ENCODE results near the gene BAG5. TPM values are rescaled to one million over a fixed set of nuclear protein-coding genes. Genes with fewer than 3 reads are reported as not detected.

BAG5 gene
- total RNA-seq, 1 donor from 2014 or later: 14.3 TPM

- ATAC-seq (ENCODE audit: poor library complexity): no peak
- DNase-seq: peak; percentile 37
- intact Hi-C loops (cut with DNase I): loop anchor here (10.0 kb wide), 1 partner anchor 121 kb away; no protein-coding TSS in a partner anchor
Measured at GRCh38 chr14:103574104-103574503, 11.6 kb upstream of the BAG5 start.

GRCh38 chr14:103569408-103569807, 7.0 kb upstream of the BAG5 start:
- intact Hi-C loops (cut with DNase I): loop anchor here (10.0 kb wide), 1 partner anchor 345 kb away; no protein-coding TSS in a partner anchor
- peak; percentile 11 for DNase-seq
- ATAC-seq (ENCODE audit: poor library complexity): no peak

GRCh38 chr14:103568952-103569351, 6.5 kb upstream of the BAG5 start:
- DNase-seq (peak; percentile 11), ATAC-seq (ENCODE audit: poor library complexity) (no peak)
- intact Hi-C loops (cut with DNase I): loop anchor here (10.0 kb wide), 1 partner anchor 346 kb away; no protein-coding TSS in a partner anchor

- no peak for ATAC-seq (ENCODE audit: poor library complexity)
- intact Hi-C loops (cut with DNase I): loop anchor here (10.0 kb wide), 1 partner anchor 351 kb away; no protein-coding TSS in a partner anchor
Measured at GRCh38 chr14:103563844-103564505, 1.5 kb upstream of the BAG5 start.

GRCh38 chr14:103563226-103563620, 766 bp upstream of the BAG5 start:
- no peak for ATAC-seq (ENCODE audit: poor library complexity)

More at GRCh38 chr14:103563844-103564505, 1.5 kb upstream of the BAG5 start:
- DNase-seq: peak; percentile 11

GRCh38 chr14:103562179-103562428, 353 bp downstream of the BAG5 start:
- intact Hi-C loops (cut with DNase I): loop anchor here (10.0 kb wide), 1 partner anchor 353 kb away; no protein-coding TSS in a partner anchor
- DNase-seq (peak; percentile 68), ATAC-seq (ENCODE audit: poor library complexity) (no peak)

More at GRCh38 chr14:103563226-103563620, 766 bp upstream of the BAG5 start:
- no peak for DNase-seq
- intact Hi-C loops (cut with DNase I): loop anchor here (10.0 kb wide), 1 partner anchor 352 kb away; no protein-coding TSS in a partner anchor

- intact Hi-C loops (cut with DNase I): loop anchor here (10.0 kb wide), 1 partner anchor 353 kb away; no protein-coding TSS in a partner anchor
- DNase-seq (peak; percentile 39), ATAC-seq (ENCODE audit: poor library complexity) (peak; percentile 33)
Measured at GRCh38 chr14:103561381-103562178, 877 bp downstream of the BAG5 start.

GRCh38 chr14:103560691-103561090, 1.8 kb downstream of the BAG5 start:
- intact Hi-C loops (cut with DNase I): loop anchor here (10.0 kb wide), 1 partner anchor 354 kb away; no protein-coding TSS in a partner anchor
- no peak for ATAC-seq (ENCODE audit: poor library complexity)
- DNase-seq: no peak

- intact Hi-C loops (cut with DNase I): loop anchor here (10.0 kb wide), 1 partner anchor 355 kb away; no protein-coding TSS in a partner anchor
- DNase-seq: no peak
- ATAC-seq (ENCODE audit: poor library complexity): no peak
Measured at GRCh38 chr14:103559766-103560165, 2.7 kb downstream of the BAG5 start.

GRCh38 chr14:103558071-103558882, 4.2 kb downstream of the BAG5 start:
- DNase-seq: peak; percentile 33
- intact Hi-C loops (cut with DNase I): no loop called here
- no peak for ATAC-seq (ENCODE audit: poor library complexity)

- intact Hi-C loops (cut with DNase I): no loop called here
- no peak for ATAC-seq (ENCODE audit: poor library complexity)
Measured at GRCh38 chr14:103556946-103557758, 5.3 kb downstream of the BAG5 start.

GRCh38 chr14:103555559-103556337, 6.7 kb downstream of the BAG5 start:
- DNase-seq: peak; percentile 49

More at GRCh38 chr14:103556946-103557758, 5.3 kb downstream of the BAG5 start:
- peak; percentile 6 for DNase-seq

GRCh38 chr14:103552846-103553210, 9.6 kb downstream of the BAG5 start:
- intact Hi-C loops (cut with DNase I): no loop called here
- ATAC-seq (ENCODE audit: poor library complexity) (no peak), DNase-seq (no peak)

More at GRCh38 chr14:103555559-103556337, 6.7 kb downstream of the BAG5 start:
- intact Hi-C loops (cut with DNase I): no loop called here
- no peak for ATAC-seq (ENCODE audit: poor library complexity)

GRCh38 chr14:103552011-103552845, 10.2 kb downstream of the BAG5 start:
- ATAC-seq (ENCODE audit: poor library complexity) (peak; percentile 47), DNase-seq (peak; percentile 80)
- intact Hi-C loops (cut with DNase I): no loop called here

GRCh38 chr14:103551338-103551762, 11.1 kb downstream of the BAG5 start:
- peak; percentile 88 for DNase-seq
- intact Hi-C loops (cut with DNase I): no loop called here

More at GRCh38 chr14:103551338-103551762, 11.1 kb downstream of the BAG5 start:
- peak; percentile 66 for ATAC-seq (ENCODE audit: poor library complexity)
